ENCODE results near the gene HNRNPUL1. TPM values are rescaled to one million over a fixed set of nuclear protein-coding genes. Genes with fewer than 3 reads are reported as not detected.

HNRNPUL1 gene
- total and polyA plus RNA-seq, 9 of the 15 experiments (the other 6 are each of a cell fraction or from before 2014, with no cell fraction given) = 7.3 to 211 (median 85.0) TPM

- POLR2A ChIA-PET = interaction anchor here (1.4 to 2.6 kb wide), 4 partner anchors 10 to 73 kb away, joined by 4 to 9 read pairs (median 6); no protein-coding TSS in a partner anchor
- FAIRE-seq = no peak
- BruUV-seq (replicated peaks) = no TSS peak
Measured at GRCh38 chr19:41335467-41335866, 71.3 kb downstream of the HNRNPUL1 start.

More at GRCh38 chr19:41335467-41335866, 71.3 kb downstream of the HNRNPUL1 start:
- H3K79me2 ChIP-seq (ENCODE audit: control insufficient read depth, insufficient read depth, low read length) = no peaks in the 10 kb centered on the region; the same call in 1 of the 3 replicates
- no peak overlapping the region for H2AFZ ChIP-seq (ENCODE audit: low read depth, low read length)
- no peaks in the 10 kb centered on the region for H3K27me3 ChIP-seq (ENCODE audit: control insufficient read depth in 2 of 2, insufficient read depth in 2 of 2, low read length in 2 of 2)
- TF ChIP-seq NR4A1 (CRISPR knock-in tag; IDR thresholded peaks at IDR 0.05) = no peak
- TF ChIP-seq NR4A1 (tag; IDR thresholded peaks at IDR 0.05) = no peak
- no peak for TF ChIP-seq NR2C2 (CRISPR knock-in tag; IDR thresholded peaks at IDR 0.05)
- TF ChIP-seq NR2C2 (tag; IDR thresholded peaks at IDR 0.05) = no peak
- TF ChIP-seq RNF219 (CRISPR knock-in tag; IDR thresholded peaks at IDR 0.05) = no peak
- no peak for TF ChIP-seq ZNF445 (CRISPR knock-in tag; IDR thresholded peaks at IDR 0.05; ENCODE audit: low read depth)
- TF ChIP-seq ZKSCAN8 (CRISPR knock-in tag; IDR thresholded peaks at IDR 0.05) = no peak
- no peak for TF ChIP-seq ZBTB34 (CRISPR knock-in tag; IDR thresholded peaks at IDR 0.05)
- no peak for TF ChIP-seq ZC3H11A (IDR thresholded peaks at IDR 0.05; ENCODE audit: low read depth, low read length)
- no peak for TF ChIP-seq ZKSCAN1 (IDR thresholded peaks at IDR 0.05; ENCODE audit: low read depth, low read length)
- TF ChIP-seq CREBBP (IDR thresholded peaks at IDR 0.05; ENCODE audit: low read depth, low read length) = no peak
- no peak for TF ChIP-seq TFAM (CRISPR knock-in tag; conservative IDR thresholded peaks at IDR 0.05)
- TF ChIP-seq ZMIZ1 (IDR thresholded peaks at IDR 0.05; ENCODE audit: low read depth in 2 of 2, low read length in 2 of 2) = no peak
- TF ChIP-seq ZNF695 (CRISPR knock-in tag; IDR thresholded peaks at IDR 0.05) = no peak
- no peak for TF ChIP-seq ZNF384 (IDR thresholded peaks at IDR 0.05; ENCODE audit: low read depth, low read length)
- H3K9me1 ChIP-seq (ENCODE audit: control insufficient read depth, insufficient read depth, low read length) = no peaks in the 10 kb centered on the region
- no peak for DNase-seq (ENCODE audit: extremely low read depth in 1 of 4, low spot score in 3 of 4)
- H3K4me1 ChIP-seq (replicated peaks in 1 of 2; ENCODE audit: control insufficient read depth in 2 of 2, insufficient read depth in 2 of 2, low read length in 2 of 2) = peaks cover 0 to 13% of the 10 kb centered on the region in 2 experiments; a peak in 2 of 5 replicates
- intact Hi-C loops (cut with micrococcal nuclease) = no loop called here
- peaks cover 86% of the 10 kb centered on the region for H3K36me3 ChIP-seq (ENCODE audit: control insufficient read depth, insufficient read depth, low read length)
- no peak overlapping the region for H3K9ac ChIP-seq (ENCODE audit: insufficient read depth in 1 of 2, low read depth in 2 of 2, low read length in 2 of 2)
- no peak for ATAC-seq
- in situ Hi-C loops (cut with MboI) = no loop called here
- H3K4me3 ChIP-seq = no peak overlapping the region
- H3K27ac ChIP-seq (ENCODE audit: extremely low read depth, low read depth, low read length) = no peak overlapping the region
- no peaks in the 10 kb centered on the region; the same call in 1 of the 2 replicates for H4K20me1 ChIP-seq (replicated peaks; ENCODE audit: control insufficient read depth, insufficient read depth, low read length)
- no peak overlapping the region for H3K4me2 ChIP-seq (ENCODE audit: insufficient read depth, low read length)
- no peaks in the 10 kb centered on the region for H3K9me3 ChIP-seq (replicated peaks; ENCODE audit: control insufficient read depth, insufficient read depth, low read depth, low read length)
- 88% methylated on average over 10 of the region's 10 CpGs for WGBS (ENCODE audit: insufficient coverage, low coverage, missing lambda C conversion rate)
- CTCF ChIA-PET (ENCODE audit: low intra/inter-chr PET ratio) = no interaction called here

Data from K562 (cell line).